ENCODE data around the gene DGKG. TPM values are rescaled to one million over a fixed set of nuclear protein-coding genes. Genes with fewer than 3 reads are reported as not detected.

The DGKG gene
- total RNA-seq, 6 experiments from 2014 or later: 0.21 to 0.54 (median 0.38) TPM

DNA sequence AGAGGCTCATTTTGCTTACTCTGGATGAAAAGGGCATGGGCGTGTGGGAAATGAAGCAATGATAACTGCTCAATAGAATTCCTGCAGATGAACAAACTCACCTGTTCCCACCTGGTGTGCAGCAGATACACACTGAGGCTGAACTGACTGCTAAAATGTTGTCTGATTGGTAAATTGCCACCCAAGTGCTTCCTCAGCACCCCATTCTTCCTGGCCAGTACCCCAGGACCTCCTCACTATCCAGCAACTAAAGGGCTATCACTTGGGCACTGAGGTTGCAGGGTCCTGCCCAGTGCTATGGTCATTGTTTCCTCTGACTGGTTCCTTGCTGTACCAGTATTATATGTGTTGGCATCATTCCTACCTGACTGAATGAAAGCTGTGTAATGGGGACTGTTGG lies 38.0 kb upstream of the DGKG start:
- H3K27ac Mint-ChIP-seq: no peak overlapping the region
- H3K27me3 Mint-ChIP-seq (ENCODE audit: insufficient read depth): peaks cover 33% of the 10 kb centered on the region
- H3K4me1 Mint-ChIP-seq (ENCODE audit: low read depth): peaks cover 5% of the 10 kb centered on the region; the same call in 1 of the 2 replicates
- TF ChIP-seq, protein P1, sequence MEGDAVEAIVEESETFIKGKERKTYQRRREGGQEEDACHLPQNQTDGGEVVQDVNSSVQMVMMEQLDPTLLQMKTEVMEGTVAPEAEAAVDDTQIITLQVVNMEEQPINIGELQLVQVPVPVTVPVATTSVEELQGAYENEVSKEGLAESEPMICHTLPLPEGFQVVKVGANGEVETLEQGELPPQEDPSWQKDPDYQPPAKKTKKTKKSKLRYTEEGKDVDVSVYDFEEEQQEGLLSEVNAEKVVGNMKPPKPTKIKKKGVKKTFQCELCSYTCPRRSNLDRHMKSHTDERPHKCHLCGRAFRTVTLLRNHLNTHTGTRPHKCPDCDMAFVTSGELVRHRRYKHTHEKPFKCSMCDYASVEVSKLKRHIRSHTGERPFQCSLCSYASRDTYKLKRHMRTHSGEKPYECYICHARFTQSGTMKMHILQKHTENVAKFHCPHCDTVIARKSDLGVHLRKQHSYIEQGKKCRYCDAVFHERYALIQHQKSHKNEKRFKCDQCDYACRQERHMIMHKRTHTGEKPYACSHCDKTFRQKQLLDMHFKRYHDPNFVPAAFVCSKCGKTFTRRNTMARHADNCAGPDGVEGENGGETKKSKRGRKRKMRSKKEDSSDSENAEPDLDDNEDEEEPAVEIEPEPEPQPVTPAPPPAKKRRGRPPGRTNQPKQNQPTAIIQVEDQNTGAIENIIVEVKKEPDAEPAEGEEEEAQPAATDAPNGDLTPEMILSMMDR (IDR thresholded peaks at IDR 0.05): no peak
- no peaks in the 10 kb centered on the region for H3K9me3 Mint-ChIP-seq
- no peak overlapping the region for H3K4me3 Mint-ChIP-seq
- H3K36me3 Mint-ChIP-seq (ENCODE audit: low read depth): no peaks in the 10 kb centered on the region
- no peak for DNase-seq

DNA sequence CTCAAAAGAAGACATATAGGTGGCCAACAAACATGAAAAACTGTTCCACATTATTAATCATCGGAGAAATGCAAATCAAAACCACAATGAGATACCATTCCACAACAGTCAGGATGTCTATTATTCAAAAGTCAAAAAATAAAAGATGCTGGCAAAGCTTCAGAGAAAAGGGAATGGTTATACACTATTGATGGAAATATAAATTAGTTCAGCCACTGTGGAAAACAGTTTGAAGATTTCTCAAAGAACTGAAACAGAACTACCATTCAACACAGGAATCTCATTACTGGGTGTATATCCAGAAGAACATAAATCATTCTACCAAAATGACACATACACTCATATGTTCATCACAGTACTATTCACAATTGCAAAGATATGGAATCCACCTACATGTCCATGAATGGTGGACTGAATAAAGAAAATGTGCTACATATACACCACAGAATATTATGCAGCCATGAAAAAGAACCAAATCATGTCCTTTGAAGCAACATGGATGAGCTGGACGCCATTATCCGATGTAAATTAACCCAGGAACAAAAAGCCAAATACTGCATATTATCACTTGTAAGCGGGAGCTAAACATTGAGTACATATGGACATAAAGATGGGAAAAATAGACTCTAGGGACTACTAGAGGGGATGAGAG lies 32.7 kb upstream of the DGKG start:
- H3K27ac Mint-ChIP-seq: no peak overlapping the region
- TF ChIP-seq, protein P1 (IDR thresholded peaks at IDR 0.05): no peak
- DNase-seq: no peak
- no peaks in the 10 kb centered on the region for H3K36me3 Mint-ChIP-seq (ENCODE audit: low read depth)
- H3K4me1 Mint-ChIP-seq (ENCODE audit: low read depth): no peaks in the 10 kb centered on the region
- H3K9me3 Mint-ChIP-seq: no peaks in the 10 kb centered on the region; the same call in 1 of the 2 replicates
- H3K27me3 Mint-ChIP-seq (ENCODE audit: insufficient read depth): peaks cover 15% of the 10 kb centered on the region; the same call in 1 of the 2 replicates
- H3K4me3 Mint-ChIP-seq: no peak overlapping the region

DNA sequence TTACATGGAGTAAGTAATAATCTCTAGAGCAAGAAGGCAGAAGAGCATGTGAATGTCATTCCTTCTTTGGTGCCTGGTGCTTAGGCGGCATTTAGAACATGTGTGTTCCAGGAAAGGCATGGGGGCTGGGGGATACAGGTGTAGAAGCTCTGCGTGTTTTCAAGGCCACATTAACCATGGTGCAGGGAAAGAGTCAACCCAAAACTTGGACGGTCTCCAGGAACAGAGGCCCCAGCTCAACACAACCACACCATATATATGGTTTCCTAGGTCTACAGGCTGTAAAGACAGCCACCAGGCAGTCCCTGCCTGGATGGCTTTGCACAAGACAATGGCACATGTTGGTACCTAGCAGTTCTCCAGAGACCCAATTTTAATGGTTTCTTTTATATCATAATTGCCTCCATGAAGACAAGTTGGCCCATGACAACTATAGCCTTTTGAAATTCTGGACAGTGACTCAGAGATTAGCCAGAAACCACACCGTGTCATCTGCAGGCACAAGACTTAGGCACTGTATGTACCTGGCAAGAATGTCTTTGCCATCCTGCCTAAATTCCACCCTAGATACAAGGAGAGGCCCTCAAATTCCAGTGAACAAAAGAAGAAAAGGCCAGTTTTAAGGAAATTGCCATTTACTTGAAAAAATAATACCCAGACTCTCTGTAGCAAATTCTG lies 25.0 kb upstream of the DGKG start:
- TF ChIP-seq, protein P1 (IDR thresholded peaks at IDR 0.05): no peak
- H3K27ac Mint-ChIP-seq: no peak overlapping the region
- H3K27me3 Mint-ChIP-seq (ENCODE audit: insufficient read depth): peaks cover 8% of the 10 kb centered on the region
- no peak for DNase-seq
- H3K36me3 Mint-ChIP-seq (ENCODE audit: low read depth): no peaks in the 10 kb centered on the region
- H3K4me1 Mint-ChIP-seq (ENCODE audit: low read depth): no peaks in the 10 kb centered on the region
- no peak overlapping the region for H3K4me3 Mint-ChIP-seq
- H3K9me3 Mint-ChIP-seq: no peaks in the 10 kb centered on the region

DNA sequence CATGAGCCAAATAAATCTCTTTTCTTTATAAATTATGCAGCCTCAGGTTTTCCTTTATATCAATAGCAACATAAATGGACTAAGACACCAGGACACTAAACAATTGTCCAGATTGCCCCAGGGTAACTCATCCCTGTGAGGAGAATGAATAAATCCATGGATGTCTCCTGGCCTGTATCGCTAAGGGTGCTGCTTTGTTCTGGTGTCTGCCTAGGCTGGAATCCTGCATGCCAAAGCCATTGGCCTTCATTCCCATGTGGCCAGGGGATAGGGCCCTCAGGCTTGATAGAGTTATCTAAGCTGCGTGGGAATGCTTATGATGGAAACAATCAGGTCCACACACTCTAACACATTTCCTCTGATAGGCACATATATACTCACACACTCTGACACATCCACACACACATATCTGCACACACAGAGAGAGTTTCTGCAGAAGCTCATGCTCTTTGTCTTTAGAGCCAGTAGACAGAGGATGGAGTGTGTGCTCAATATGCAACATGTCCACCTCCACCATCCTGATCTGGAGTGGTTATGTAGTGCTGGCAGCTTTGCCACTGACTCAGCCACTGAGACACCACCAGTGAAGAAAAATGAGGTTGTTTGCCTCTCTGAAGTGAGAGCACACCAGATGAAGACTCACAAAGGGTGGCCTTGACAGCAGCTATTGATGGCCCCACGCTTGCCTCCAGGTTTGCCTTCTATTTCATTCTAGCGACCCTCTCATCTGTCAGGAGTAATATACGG lies 24.0 kb upstream of the DGKG start:
- TF ChIP-seq, protein P1 (IDR thresholded peaks at IDR 0.05): no peak

DNA sequence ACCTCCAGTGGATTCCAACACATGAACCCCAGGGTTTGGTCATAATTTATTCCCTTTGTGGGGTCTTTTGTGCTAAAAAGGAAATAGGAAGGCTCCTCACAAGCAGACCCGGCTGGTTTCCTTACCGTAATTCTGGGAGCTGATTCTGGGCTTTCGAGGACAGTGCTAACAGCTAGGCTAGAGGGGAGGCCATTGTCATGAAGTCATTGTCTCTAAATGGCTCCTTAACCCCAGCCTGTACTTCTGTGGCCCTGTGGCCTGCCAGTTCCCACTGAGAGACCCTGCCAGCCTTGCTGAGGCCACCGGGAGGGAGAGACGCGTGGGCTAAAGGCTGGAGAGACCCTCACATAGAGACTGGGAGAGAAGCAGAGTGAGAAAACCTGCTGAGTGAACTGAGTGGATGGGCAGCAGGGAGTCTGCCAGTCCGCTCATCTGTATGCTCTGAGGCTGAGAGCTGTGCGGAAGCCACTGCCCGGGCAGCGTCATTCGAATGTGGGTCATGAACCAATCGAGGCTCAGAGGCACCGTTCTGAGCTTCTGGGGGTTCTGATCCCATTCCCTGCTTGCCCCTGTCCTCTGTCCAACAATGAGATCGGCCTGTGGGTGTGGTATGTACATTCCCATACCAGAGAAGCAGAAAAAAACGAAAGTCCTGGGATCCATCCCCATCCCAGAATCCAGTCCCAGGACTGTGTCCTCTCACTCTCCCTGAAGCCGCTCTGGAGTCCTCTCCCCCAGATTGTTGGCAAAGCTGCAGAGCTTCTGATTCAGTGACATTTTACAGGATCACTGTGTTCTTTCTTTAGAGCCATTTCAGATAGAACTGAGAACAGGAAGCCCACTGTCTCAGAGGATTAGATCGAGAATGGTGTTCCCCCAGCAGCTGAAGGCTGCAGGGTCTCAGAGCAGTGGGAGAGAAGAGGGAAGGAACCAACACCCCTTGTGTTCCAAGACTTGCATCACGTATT lies 21.3 kb upstream of the DGKG start:
- peaks cover 4% of the 10 kb centered on the region; the same call in 1 of the 2 replicates for H3K9me3 Mint-ChIP-seq
- TF ChIP-seq, protein P1 (IDR thresholded peaks at IDR 0.05): no peak
- H3K4me1 Mint-ChIP-seq (ENCODE audit: low read depth): no peaks in the 10 kb centered on the region
- H3K4me3 Mint-ChIP-seq: no peak overlapping the region
- no peak for DNase-seq
- no peaks in the 10 kb centered on the region for H3K36me3 Mint-ChIP-seq (ENCODE audit: low read depth)
- H3K27ac Mint-ChIP-seq: no peak overlapping the region
- peaks cover 12% of the 10 kb centered on the region for H3K27me3 Mint-ChIP-seq (ENCODE audit: insufficient read depth)

More for the DNA sequence above, 24.0 kb upstream of the DGKG start:
- Mint-ChIP-seq H3K27ac (no peak overlapping the region), H3K27me3 (ENCODE audit: insufficient read depth) (peaks cover 10% of the 10 kb centered on the region), H3K9me3 (no peaks in the 10 kb centered on the region), H3K4me1 (ENCODE audit: low read depth) (no peaks in the 10 kb centered on the region), H3K4me3 (no peak overlapping the region), H3K36me3 (ENCODE audit: low read depth) (no peaks in the 10 kb centered on the region)
- no peak for DNase-seq
